Endothelial cell of umbilical vein (primary cell): Measurements from ENCODE around the gene MAML2. TPM values are rescaled to one million over a fixed set of nuclear protein-coding genes. Genes with fewer than 3 reads are reported as not detected.

Experiments used
- BruUV-seq: library from RNA; stranded (reverse); fragments of 400-500 nt; replicated peaks from 2 replicates; lab custom pipeline; 2021; lab: Mats Ljungman, UMichigan
- CTCF ChIA-PET: fragments of 300-600, 350-600 bp; sonication (Branson Sonifier 250); formaldehyde crosslinking; loops from one replicate; lab custom pipeline; 2021; ENCODE audit warnings: antibody characterized with exemption, inconsistent platforms; lab: Charles Lee
- POLR2A ChIA-PET: fragments of 300-600, 350-600 bp; sonication (Branson Sonifier 250); formaldehyde crosslinking; loops from one replicate; lab custom pipeline; 2021; ENCODE audit warnings: antibody characterized with exemption, inconsistent platforms; lab: Charles Lee
- DNase-seq: peaks from one replicate; pipeline ENCODE4 v3.0.0-alpha.2; 2011; ENCODE audit warnings: low read depth, low spot score
- FAIRE-seq: peaks from 2 replicates; lab custom pipeline; 2011; peaks lifted over from hg19 to GRCh38; lab: Jason Lieb, UNC
- H2AFZ ChIP-seq: 2 replicates; pipeline ENCODE4 v1.6.0; 2012; ENCODE audit warnings: low read depth, low read length, control low read depth, inconsistent platforms
- H3K27ac ChIP-seq: 2 replicates; pipeline ENCODE4 v1.5.1; 2011; ENCODE audit warnings: low read depth, mild to moderate bottlenecking, control low read depth, low read length, moderate library complexity; ENCODE audit not compliant: insufficient read depth
- H3K27me3 ChIP-seq, 2 experiments: 2 replicates each; pipeline versions ENCODE4 v1.6.0 to v1.6.1; 2011; ENCODE audit warnings: low read length in 2 of 2, mixed read lengths in 1 of 2; ENCODE audit not compliant: control insufficient read depth in 2 of 2, insufficient read depth in 2 of 2
- H3K36me3 ChIP-seq, 2 experiments: 2 replicates in 1 of 2; 3 replicates in 1 of 2; pipeline ENCODE4 v1.5.1; 2011; ENCODE audit warnings: low read length in 2 of 2, mild to moderate bottlenecking in 1 of 2, moderate library complexity in 1 of 2; ENCODE audit not compliant: control insufficient read depth in 2 of 2, insufficient read depth in 2 of 2; ENCODE audit errors: extremely low read depth in 1 of 2
- H3K4me1 ChIP-seq: 3 replicates; pipeline ENCODE4 v1.5.1; 2011; ENCODE audit warnings: mild to moderate bottlenecking, low read length; ENCODE audit not compliant: control insufficient read depth, insufficient read depth; ENCODE audit errors: extremely low read depth
- H3K4me2 ChIP-seq: 2 replicates; pipeline ENCODE4 v1.6.1; 2011; ENCODE audit warnings: low read length, control low read depth, mixed read lengths; ENCODE audit not compliant: insufficient read depth
- H3K4me3 ChIP-seq, 3 experiments: fragments of 200-600 bp in 1 of 3; sonication (generic), shearing (Covaris generic) in 1 of 3; replicated peaks in 1 of 3; 2 replicates each; pipeline ENCODE4 v1.5.1; 2011 to 2016; ENCODE audit warnings: control low read depth in 3 of 3, low read length in 3 of 3, mild to moderate bottlenecking in 2 of 3, inconsistent platforms in 1 of 3, low read depth in 1 of 3, moderate library complexity in 1 of 3; ENCODE audit not compliant: insufficient read depth in 1 of 3
- H3K79me2 ChIP-seq: 2 replicates; pipeline ENCODE4 v1.6.0; 2012; ENCODE audit warnings: low read length, inconsistent platforms; ENCODE audit not compliant: control insufficient read depth, insufficient read depth
- H3K9ac ChIP-seq: replicated peaks from 2 replicates; pipeline ENCODE3; 2011; ENCODE audit warnings: low read length, control low read depth; ENCODE audit not compliant: insufficient read depth; ENCODE audit errors: extremely low read depth
- H3K9me1 ChIP-seq: replicated peaks from 3 replicates; pipeline ENCODE4 v1.6.0; 2011; ENCODE audit warnings: mild to moderate bottlenecking, low read length; ENCODE audit not compliant: control insufficient read depth, insufficient read depth; ENCODE audit errors: extremely low read depth
- H3K9me3 ChIP-seq: replicated peaks from 2 replicates; pipeline ENCODE4 v1.5.1; 2012; ENCODE audit warnings: low read length, inconsistent platforms; ENCODE audit not compliant: control insufficient read depth, insufficient read depth
- H4K20me1 ChIP-seq: replicated peaks from 2 replicates; pipeline ENCODE3; 2011; ENCODE audit warnings: mild to moderate bottlenecking, low read length; ENCODE audit not compliant: control insufficient read depth, insufficient read depth; ENCODE audit errors: extremely low read depth
- EZH2 ChIP-seq: IDR thresholded peaks from 2 replicates; pipeline ENCODE4 v1.6.1; 2012; ENCODE audit warnings: borderline replicate concordance, low read depth, mild to moderate bottlenecking, moderate library complexity, low read length, inconsistent platforms; ENCODE audit not compliant: severe bottlenecking
- FOS ChIP-seq: IDR thresholded peaks from 2 replicates; pipeline ENCODE4 v1.6.1; 2011; ENCODE audit warnings: mild to moderate bottlenecking, low read length, moderate library complexity, borderline replicate concordance; ENCODE audit not compliant: insufficient read depth
- GATA2 ChIP-seq: IDR thresholded peaks from 2 replicates; pipeline ENCODE4 v1.7.0; 2011; ENCODE audit warnings: low read depth, mild to moderate bottlenecking, moderate library complexity, mixed read lengths, low read length; ENCODE audit not compliant: insufficient read length, insufficient read depth
- JUN ChIP-seq: IDR thresholded peaks from 2 replicates; pipeline ENCODE4 v1.6.1; 2011; ENCODE audit warnings: borderline replicate concordance, low read depth; ENCODE audit not compliant: insufficient read length, insufficient read depth
- MYC ChIP-seq: IDR thresholded peaks from one replicate; pipeline ENCODE4 v1.6.1; 2011; ENCODE audit warnings: mild to moderate bottlenecking, low read depth, low read length
- POLR2A ChIP-seq: IDR thresholded peaks from 2 replicates; pipeline ENCODE4 v1.6.1; 2012; ENCODE audit warnings: low read depth, mild to moderate bottlenecking, control low read depth, low read length
- POLR2AphosphoS5 ChIP-seq: IDR thresholded peaks from 2 replicates; pipeline ENCODE4 v1.6.1; 2012; ENCODE audit warnings: low read depth, mild to moderate bottlenecking, control low read depth, low read length, moderate library complexity; ENCODE audit not compliant: insufficient read depth
- dilution Hi-C: fragments of 300-500 bp; cut with MboI; formaldehyde crosslinking; loops from one replicate; pipeline ENCODE4 v1.15.0; 2019; ENCODE audit warnings: low sequenced_read_pairs; ENCODE audit not compliant: extremely low pct_ligation_motif_present
- intact Hi-C: fragments of 100-400 bp; cut with micrococcal nuclease; formaldehyde crosslinking; loops from one replicate; pipeline ENCODE4 v1.10.0; 2022
- polyA plus RNA-seq, 4 experiments: library from polyadenylated mRNA; depleted of rRNA in 3 of 4; stranded (reverse) in 3 of 4; unstranded in 1 of 4; fragments of >200 nt; gene quantifications; 2 replicates each; pipeline versions ENCODE4 v1.2.1 to v1.2.3, GENCODE V29; 2011 to 2012; ENCODE audit warnings: missing spikeins in 1 of 4
- total RNA-seq: library from RNA; stranded (reverse); gene quantifications from 2 replicates; pipeline ENCODE4 v1.2.3, GENCODE V29; 2021
- TF ChIP-seq, protein P1 (sequence below), 2 donors: IDR thresholded peaks; 1 replicate in 1 of 2; 2 replicates in 1 of 2; pipeline ENCODE4 v1.5.1; 2011; ENCODE audit warnings: low read length in 2 of 2, mild to moderate bottlenecking in 2 of 2, moderate library complexity in 2 of 2, control low read depth in 1 of 2, inconsistent platforms in 1 of 2, low read depth in 1 of 2; ENCODE audit not compliant: insufficient read depth in 1 of 2; ENCODE audit errors: extremely low read depth in 1 of 2
- TF ChIP-seq, protein P2 (sequence below): IDR thresholded peaks from 2 replicates; pipeline ENCODE4 v1.6.1; 2011; ENCODE audit not compliant: insufficient read depth, insufficient read length

Gene MAML2
- total and polyA plus RNA-seq, 2 donors (not counting 3 experiments of a cell fraction or from before 2014, with no cell fraction given): 12.4 to 16.8 TPM

DNA sequence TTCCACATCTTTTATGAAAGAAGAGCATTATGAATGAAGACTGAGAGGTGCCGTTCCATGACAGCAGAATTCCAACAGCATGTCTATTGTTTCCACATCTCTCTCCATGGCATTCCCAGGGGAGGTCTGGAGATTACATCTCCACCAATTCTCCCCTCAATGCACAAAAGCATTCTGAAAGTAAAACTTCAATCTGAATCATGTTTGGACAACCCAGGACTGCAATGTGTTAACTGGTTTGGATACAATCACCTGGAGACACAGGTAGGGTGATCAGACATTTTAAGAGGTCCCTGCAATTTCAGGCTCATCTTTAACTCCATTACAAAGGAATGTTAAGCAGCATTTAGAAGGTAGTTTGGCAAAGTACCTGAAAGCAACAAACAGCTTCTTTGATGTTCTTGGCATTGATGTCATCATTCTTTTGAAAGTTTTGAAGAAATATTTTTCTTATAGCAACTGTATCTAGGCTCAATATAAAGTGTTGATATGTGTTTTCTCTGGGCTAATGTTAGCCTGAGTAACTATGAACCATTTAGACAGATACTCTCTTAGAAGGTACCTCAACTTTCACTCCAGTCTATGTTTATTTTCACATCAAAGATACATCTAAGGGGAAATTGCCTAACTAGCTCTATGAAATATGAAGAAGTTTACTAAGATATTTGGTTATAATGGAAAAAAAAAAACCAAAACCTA, 237.6 kb downstream of the MAML2 start:
- FAIRE-seq (no peak), DNase-seq (no peak)
- no peak overlapping the region for H3K4me3 ChIP-seq
- H3K9me1 ChIP-seq: no peaks in the 10 kb centered on the region
- no peaks in the 10 kb centered on the region for H4K20me1 ChIP-seq
- no peaks in the 10 kb centered on the region for H3K27me3 ChIP-seq
- no peak overlapping the region for H2AFZ ChIP-seq
- no peak overlapping the region for H3K9ac ChIP-seq
- POLR2A ChIA-PET: no interaction called here
- no peak overlapping the region for H3K27ac ChIP-seq
- CTCF ChIA-PET: interaction anchor here (0.6 to 1.8 kb wide), 3 partner anchors 50 to 1591 kb away, joined by 3 to 9 read pairs (median 5); partner anchors contain the start of gene MAML2
- peaks cover 30% of the 10 kb centered on the region for H3K4me1 ChIP-seq
- H3K79me2 ChIP-seq: no peaks in the 10 kb centered on the region
- intact Hi-C loops (no loop called here), dilution Hi-C loops (no loop called here)
- no TSS peak for BruUV-seq
- H3K36me3 ChIP-seq: no peaks in the 10 kb centered on the region
- H3K9me3 ChIP-seq: no peaks in the 10 kb centered on the region
- peak overlapping the region; percentile 12 for H3K4me2 ChIP-seq
- TF ChIP-seq FOS (no peak), POLR2AphosphoS5 (no peak), JUN (no peak), POLR2A (no peak), GATA2 (no peak), MYC (no peak), EZH2 (no peak)
- TF ChIP-seq, protein P1, sequence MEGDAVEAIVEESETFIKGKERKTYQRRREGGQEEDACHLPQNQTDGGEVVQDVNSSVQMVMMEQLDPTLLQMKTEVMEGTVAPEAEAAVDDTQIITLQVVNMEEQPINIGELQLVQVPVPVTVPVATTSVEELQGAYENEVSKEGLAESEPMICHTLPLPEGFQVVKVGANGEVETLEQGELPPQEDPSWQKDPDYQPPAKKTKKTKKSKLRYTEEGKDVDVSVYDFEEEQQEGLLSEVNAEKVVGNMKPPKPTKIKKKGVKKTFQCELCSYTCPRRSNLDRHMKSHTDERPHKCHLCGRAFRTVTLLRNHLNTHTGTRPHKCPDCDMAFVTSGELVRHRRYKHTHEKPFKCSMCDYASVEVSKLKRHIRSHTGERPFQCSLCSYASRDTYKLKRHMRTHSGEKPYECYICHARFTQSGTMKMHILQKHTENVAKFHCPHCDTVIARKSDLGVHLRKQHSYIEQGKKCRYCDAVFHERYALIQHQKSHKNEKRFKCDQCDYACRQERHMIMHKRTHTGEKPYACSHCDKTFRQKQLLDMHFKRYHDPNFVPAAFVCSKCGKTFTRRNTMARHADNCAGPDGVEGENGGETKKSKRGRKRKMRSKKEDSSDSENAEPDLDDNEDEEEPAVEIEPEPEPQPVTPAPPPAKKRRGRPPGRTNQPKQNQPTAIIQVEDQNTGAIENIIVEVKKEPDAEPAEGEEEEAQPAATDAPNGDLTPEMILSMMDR (IDR thresholded peaks at IDR 0.05; ENCODE audit: extremely low read depth in 1 of 2, insufficient read depth in 1 of 2, low read depth in 1 of 2, low read length in 2 of 2): no peak
- TF ChIP-seq, protein P2, sequence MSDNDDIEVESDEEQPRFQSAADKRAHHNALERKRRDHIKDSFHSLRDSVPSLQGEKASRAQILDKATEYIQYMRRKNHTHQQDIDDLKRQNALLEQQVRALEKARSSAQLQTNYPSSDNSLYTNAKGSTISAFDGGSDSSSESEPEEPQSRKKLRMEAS: no peak
